HepG2 (cell line): ENCODE data around the gene DNAJC5.

Experiments used
- EZH2 ChIP-seq: conservative IDR thresholded peaks from 2 replicates; pipeline ENCODE4 v1.6.1; 2012; ENCODE audit warnings: mild to moderate bottlenecking, low read depth, low read length, moderate library complexity
- POLR2A ChIP-seq, 2 experiments: IDR thresholded peaks; 2 replicates each; pipeline ENCODE4 v1.6.1; 2011; ENCODE audit warnings: low read depth in 2 of 2, low read length in 2 of 2, mild to moderate bottlenecking in 1 of 2, moderate library complexity in 1 of 2; ENCODE audit not compliant: insufficient read depth in 1 of 2
- POLR2AphosphoS5 ChIP-seq: IDR thresholded peaks from 2 replicates; pipeline ENCODE4 v1.6.1; 2012; ENCODE audit warnings: low read depth, low read length
- STAG1 ChIP-seq: sonication (generic); formaldehyde crosslinking; IDR thresholded peaks from 2 replicates; pipeline ENCODE4 v1.4.0; 2020; ENCODE audit warnings: missing genetic modification reagents
- ZFP41 ChIP-seq: sonication (generic); formaldehyde crosslinking; IDR thresholded peaks from 2 replicates; pipeline ENCODE4 v1.4.0; 2020; ENCODE audit warnings: mild to moderate bottlenecking, missing genetic modification reagents, borderline replicate concordance
- ZNF354B ChIP-seq: sonication (generic); formaldehyde crosslinking; IDR thresholded peaks from 2 replicates; pipeline ENCODE4 v1.8.0; 2022; ENCODE audit warnings: mild to moderate bottlenecking, missing genetic modification reagents

- TF ChIP-seq ZFP41 (CRISPR knock-in tag) (no peak), POLR2AphosphoS5 (no peak), STAG1 (CRISPR knock-in tag) (no peak), ZNF354B (CRISPR knock-in tag) (no peak), POLR2A (IDR thresholded peaks at IDR 0.05; ENCODE audit: insufficient read depth in 1 of 2, low read depth in 2 of 2, low read length in 2 of 2) (0 out of 4 replicates have a peak, but pooled peaks of 1 of the 2 experiments have one; percentile 1), EZH2 (no peak)
Observed at GRCh38 chr20:63932606-63933160, 37.8 kb downstream of the DNAJC5 start.
